ENCODE measurements around the gene CETP.

DNA sequence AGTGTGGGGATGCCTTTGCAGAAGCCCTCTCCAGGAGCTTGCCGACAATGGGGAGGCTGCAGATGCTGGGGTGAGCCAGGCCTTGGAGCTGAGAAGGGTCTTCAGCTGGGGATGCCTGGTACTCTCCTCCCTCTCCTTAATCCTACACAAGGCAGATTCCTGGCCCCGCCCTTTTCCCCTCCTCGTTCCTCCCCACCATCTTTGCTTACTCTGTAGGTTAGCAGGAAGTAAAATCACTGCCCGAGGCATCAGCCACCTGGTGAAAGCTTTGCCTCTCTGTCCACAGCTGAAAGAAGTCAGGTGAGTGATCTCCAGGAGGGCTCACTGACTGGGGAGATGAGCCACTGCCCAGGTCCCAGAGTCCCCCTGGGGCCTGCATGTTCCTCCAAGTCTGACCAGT, 66.3 kb downstream of the CETP start:
- TF ChIP-seq ZBTB33 (IDR thresholded peaks at IDR 0.05) (no peak), CTCF (IDR thresholded peaks at IDR 0.05; ENCODE audit: low read depth, low read length, missing input control) (no peak), FOXA1 (IDR thresholded peaks at IDR 0.05) (no peak), MAX (IDR thresholded peaks at IDR 0.05) (no peak), RAD21 (IDR thresholded peaks at IDR 0.05) (no peak), NR2F2 (IDR thresholded peaks at IDR 0.05) (no peak), SP1 (IDR thresholded peaks at IDR 0.05) (no peak), EGR1 (IDR thresholded peaks at IDR 0.05; ENCODE audit: low read depth in 2 of 2) (no peak), REST (IDR thresholded peaks at IDR 0.05) (no peak), TAF1 (conservative IDR thresholded peaks at IDR 0.05) (no peak), GABPA (IDR thresholded peaks at IDR 0.05 in 1 of 2, conservative IDR thresholded peaks at IDR 0.05 in 1 of 2) (no peak), FOXA2 (IDR thresholded peaks at IDR 0.05) (no peak), JUND (IDR thresholded peaks at IDR 0.05) (no peak)

All from liver (tissue), 3 donors.